Measurements from ENCODE around the gene CCDC110. TPM values are rescaled to one million over a fixed set of nuclear protein-coding genes. Genes with fewer than 3 reads are reported as not detected.

Gene CCDC110
- total and polyA plus RNA-seq, 9 of the 15 experiments (the other 6 are each of a cell fraction or from before 2014, with no cell fraction given): 0.04 to 0.35 (median 0.07) TPM; not detected in 4

GRCh38 chr4:185512516-185512915 lies 41.0 kb upstream of the CCDC110 start:
- Histone ChIP-seq H3K27me3 (ENCODE audit: control insufficient read depth in 2 of 2, insufficient read depth in 2 of 2, low read length in 2 of 2) (peaks cover 33 to 44% of the 10 kb centered on the region in 2 experiments), H3K9me3 (replicated peaks; ENCODE audit: control insufficient read depth, insufficient read depth, low read depth, low read length) (no peaks in the 10 kb centered on the region), H4K20me1 (replicated peaks; ENCODE audit: control insufficient read depth, insufficient read depth, low read length) (no peaks in the 10 kb centered on the region), H3K4me2 (ENCODE audit: insufficient read depth, low read length) (no peak overlapping the region), H3K9ac (ENCODE audit: insufficient read depth in 1 of 2, low read depth in 2 of 2, low read length in 2 of 2) (no peak overlapping the region), H3K79me2 (ENCODE audit: control insufficient read depth, insufficient read depth, low read length) (no peaks in the 10 kb centered on the region), H3K4me1 (replicated peaks in 1 of 2; ENCODE audit: control insufficient read depth in 2 of 2, insufficient read depth in 2 of 2, low read length in 2 of 2) (no peaks in the 10 kb centered on the region), H3K27ac (ENCODE audit: extremely low read depth, low read depth, low read length) (no peak overlapping the region), H3K9me1 (ENCODE audit: control insufficient read depth, insufficient read depth, low read length) (no peaks in the 10 kb centered on the region), H3K36me3 (ENCODE audit: control insufficient read depth, insufficient read depth, low read length) (no peaks in the 10 kb centered on the region), H2AFZ (ENCODE audit: low read depth, low read length) (no peak overlapping the region), H3K4me3 (no peak overlapping the region)
- intact Hi-C loops (cut with micrococcal nuclease) (no loop called here), in situ Hi-C loops (cut with MboI) (no loop called here)
- BruUV-seq (replicated peaks): no TSS peak
- CTCF ChIA-PET (ENCODE audit: low intra/inter-chr PET ratio): no interaction called here
- WGBS (ENCODE audit: insufficient coverage, low coverage, missing lambda C conversion rate): 3% methylated on average over 3 of the region's 3 CpGs
- POLR2A ChIA-PET: no interaction called here
- TF ChIP-seq CXXC5 (CRISPR knock-in tag; IDR thresholded peaks at IDR 0.05) (no peak), RFX7 (CRISPR knock-in tag; IDR thresholded peaks at IDR 0.05) (no peak), ATF4 (CRISPR knock-in tag; IDR thresholded peaks at IDR 0.05) (no peak), RFX5 (IDR thresholded peaks at IDR 0.05; ENCODE audit: low read depth, low read length) (no peak), ZNF174 (CRISPR knock-in tag; IDR thresholded peaks at IDR 0.05) (no peak), ZNF407 (IDR thresholded peaks at IDR 0.05; ENCODE audit: low read depth) (no peak), KDM1A (IDR thresholded peaks at IDR 0.05) (no peak), HNRNPUL1 (IDR thresholded peaks at IDR 0.05; ENCODE audit: low read length) (no peak), KLF16 (IDR thresholded peaks at IDR 0.05) (no peak), ZNF224 (CRISPR knock-in tag; IDR thresholded peaks at IDR 0.05) (no peak), ELF1 (tag; IDR thresholded peaks at IDR 0.05) (no peak)
- ATAC-seq (no peak), DNase-seq (ENCODE audit: extremely low read depth in 1 of 4, low spot score in 3 of 4) (no peak), FAIRE-seq (no peak)

All from K562 (cell line).